GM20000 (cell line): Measurements from ENCODE around the gene CACNB4.

Experiments
- DNase-seq: peaks from one replicate; pipeline ENCODE4 v3.0.0; 2012; ENCODE audit warnings: low spot score
- CTCF ChIP-seq: IDR thresholded peaks from 2 replicates; pipeline ENCODE4 v1.5.1; 2012; ENCODE audit warnings: mild to moderate bottlenecking, control low read depth; ENCODE audit errors: extremely low read depth, missing control alignments

Gene CACNB4

GRCh38 chr2:152086231-152086630 is 12.6 kb downstream of the CACNB4 start:
- TF ChIP-seq CTCF, result no peak
- no peak for DNase-seq

GRCh38 chr2:152084076-152084475 is 14.8 kb downstream of the CACNB4 start:
- TF ChIP-seq CTCF, result no peak
- DNase-seq, result no peak

DNA sequence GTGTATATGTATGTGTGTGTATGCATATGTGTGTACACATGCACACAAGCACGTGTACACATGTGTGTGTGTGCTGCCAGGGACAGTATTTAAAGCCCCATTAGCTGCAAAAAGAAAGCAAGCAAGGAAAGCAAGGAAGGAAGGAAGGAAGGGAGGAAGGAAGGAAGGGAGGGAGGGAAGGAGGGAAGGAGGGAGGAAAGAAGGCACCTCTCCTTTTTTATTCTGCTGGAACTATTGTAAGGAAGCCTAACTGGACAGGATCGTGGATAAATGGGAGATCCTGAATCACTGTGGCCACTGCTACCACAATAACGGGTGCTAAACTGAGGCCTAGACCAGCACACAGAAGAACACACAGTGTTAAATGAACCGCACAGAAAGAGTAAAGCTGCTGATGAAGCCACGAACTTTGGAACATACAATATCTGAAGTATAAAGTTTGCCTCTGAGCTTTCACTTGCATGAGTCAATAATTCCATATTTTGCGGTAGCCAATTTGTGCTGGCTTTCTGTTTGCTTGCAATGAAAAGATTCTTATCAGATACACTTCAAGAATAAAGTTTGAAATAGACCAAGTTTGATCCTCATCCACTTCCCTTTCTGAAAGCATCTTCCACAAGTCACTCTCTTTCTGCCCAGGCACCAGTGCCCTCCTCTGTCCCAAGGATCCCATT is 15.5 kb downstream of the CACNB4 start:
- no peak for TF ChIP-seq CTCF
- no peak for DNase-seq

DNA sequence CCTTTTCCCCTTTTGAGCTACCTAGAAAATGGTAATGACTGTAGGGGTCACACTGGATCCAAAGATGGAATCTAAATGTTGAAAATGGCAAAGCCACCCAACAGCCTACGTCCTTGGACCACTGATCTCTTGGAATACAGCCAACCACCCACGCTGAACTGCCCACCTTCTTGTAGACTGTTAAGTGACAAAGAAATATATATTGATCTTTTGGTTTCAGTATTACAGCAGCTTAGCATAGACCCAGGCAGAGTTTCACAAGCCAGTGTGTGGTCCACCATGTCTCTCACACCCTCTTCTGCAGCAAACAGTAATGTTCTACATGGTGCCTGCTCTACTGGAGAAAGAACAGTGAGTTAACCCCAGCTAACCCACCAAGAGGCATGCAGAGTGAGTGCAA is 20.2 kb downstream of the CACNB4 start:
- no peak for TF ChIP-seq CTCF
- peak; percentile 30 for DNase-seq

DNA sequence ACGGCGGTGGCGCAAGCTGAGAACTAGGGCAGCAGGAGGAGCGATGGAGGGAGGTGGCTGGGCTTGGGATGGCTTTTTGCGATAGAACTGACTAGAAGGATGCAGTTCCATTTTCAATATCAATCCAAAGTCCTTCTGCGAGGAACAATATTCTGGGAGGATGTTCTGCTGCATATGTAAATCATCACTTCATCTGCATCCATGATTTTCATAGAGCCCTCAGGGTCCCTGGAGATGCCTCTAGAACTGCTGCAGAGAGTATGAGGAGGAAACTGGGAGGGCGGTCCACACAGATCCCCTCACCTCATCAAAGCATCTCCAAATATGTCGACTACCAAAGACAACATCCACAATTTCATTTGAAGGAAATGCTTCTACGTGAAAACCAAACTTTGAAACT is 20.8 kb downstream of the CACNB4 start:
- no peak for TF ChIP-seq CTCF
- no peak for DNase-seq

DNA sequence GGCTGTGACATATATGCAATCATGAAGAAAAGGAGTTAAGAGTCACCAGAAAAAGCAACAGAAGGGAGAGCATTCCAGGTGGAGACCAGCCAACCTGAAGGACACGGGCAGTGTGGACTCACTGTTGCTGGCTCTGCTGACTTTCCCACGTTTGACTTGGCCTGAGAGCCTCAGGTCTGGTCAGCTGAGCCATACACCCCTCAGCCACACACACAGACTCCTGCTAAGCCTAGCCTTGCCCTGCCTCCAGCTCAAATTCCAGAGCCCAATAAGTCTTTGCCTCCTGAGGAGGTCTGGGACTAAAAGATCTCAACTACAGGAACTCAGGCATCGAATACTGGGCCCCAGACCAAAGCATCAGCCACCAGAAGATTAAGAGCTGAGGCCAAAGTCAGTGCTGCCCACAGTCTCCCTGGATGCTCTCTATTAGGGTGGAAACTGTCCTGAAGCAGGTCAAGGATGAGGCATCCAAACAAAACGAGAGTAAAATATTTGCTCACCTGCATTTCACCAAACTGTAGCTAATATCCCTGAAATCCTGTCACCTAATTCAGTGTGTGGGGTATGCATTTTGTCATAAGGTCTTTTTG is 23.3 kb downstream of the CACNB4 start:
- no peak for TF ChIP-seq CTCF
- no peak for DNase-seq

- no peak for DNase-seq
- TF ChIP-seq CTCF, result no peak
Observed at GRCh38 chr2:152072011-152072410, 26.8 kb downstream of the CACNB4 start.
